Mesenchymal stem cell (in vitro differentiated cells and primary cell): ENCODE data around the gene C11orf68.

ENCODE experiments used
- DNase-seq: peaks from one replicate; pipeline ENCODE4 v3.0.0-alpha.2; 2013
- H2AFZ ChIP-seq: one replicate; pipeline ENCODE4 v1.6.1; 2013; ENCODE audit warnings: low read depth, mild to moderate bottlenecking, control low read depth, inconsistent platforms, low read length, moderate library complexity
- H2AK5ac ChIP-seq: 2 replicates; pipeline ENCODE4 v1.6.1; 2013; ENCODE audit warnings: low read length, moderate library complexity, mild to moderate bottlenecking, inconsistent platforms; ENCODE audit not compliant: severe bottlenecking
- H2BK120ac ChIP-seq: one replicate; pipeline ENCODE4 v1.6.1; 2013; ENCODE audit warnings: low read depth, mild to moderate bottlenecking, inconsistent platforms, low read length, moderate library complexity
- H2BK12ac ChIP-seq, 2 experiments: one replicate each; pipeline ENCODE4 v1.6.1; 2013; ENCODE audit warnings: inconsistent platforms in 2 of 2, low read length in 2 of 2, mild to moderate bottlenecking in 2 of 2, moderate library complexity in 2 of 2, control low read depth in 1 of 2
- H2BK15ac ChIP-seq: one replicate; pipeline ENCODE4 v1.6.1; 2013; ENCODE audit warnings: mild to moderate bottlenecking, low read depth, inconsistent platforms; ENCODE audit not compliant: poor library complexity, severe bottlenecking
- H2BK5ac ChIP-seq: 2 replicates; pipeline ENCODE4 v1.6.1; 2013; ENCODE audit warnings: low read depth, mild to moderate bottlenecking, low read length, control low read depth, inconsistent platforms; ENCODE audit not compliant: poor library complexity, severe bottlenecking
- H3K14ac ChIP-seq, 2 experiments: one replicate each; pipeline ENCODE4 v1.6.1; 2013; ENCODE audit warnings: inconsistent platforms in 2 of 2, low read length in 2 of 2, control low read depth in 1 of 2, mild to moderate bottlenecking in 1 of 2, moderate library complexity in 1 of 2
- H3K18ac ChIP-seq, 2 experiments: one replicate each; pipeline ENCODE4 v1.6.1; 2013; ENCODE audit warnings: inconsistent platforms in 2 of 2, low read length in 2 of 2, control low read depth in 1 of 2, low read depth in 1 of 2, mild to moderate bottlenecking in 1 of 2
- H3K23ac ChIP-seq, 2 experiments: one replicate each; pipeline ENCODE4 v1.6.1; 2013; ENCODE audit warnings: inconsistent platforms in 2 of 2, low read length in 2 of 2, mild to moderate bottlenecking in 2 of 2, moderate library complexity in 2 of 2, control low read depth in 1 of 2
- H3K27ac ChIP-seq: 2 replicates; pipeline ENCODE4 v1.5.1; 2013; ENCODE audit warnings: mild to moderate bottlenecking, moderate library complexity, low read length, control low read depth, inconsistent platforms; ENCODE audit not compliant: poor library complexity, severe bottlenecking
- H3K27me3 ChIP-seq, 2 experiments: 2 replicates each; pipeline versions ENCODE4 v1.6.1 to v1.7.0; 2013; ENCODE audit warnings: low read length in 2 of 2, mild to moderate bottlenecking in 2 of 2, moderate library complexity in 2 of 2, control low read depth in 1 of 2, inconsistent platforms in 1 of 2; ENCODE audit not compliant: control insufficient read depth in 1 of 2, insufficient read depth in 1 of 2
- H3K36me3 ChIP-seq, 2 experiments: 2 replicates each; pipeline versions ENCODE4 v1.6.1 to v1.7.0; 2013; ENCODE audit warnings: low read length in 2 of 2, control low read depth in 1 of 2, inconsistent platforms in 1 of 2, low read depth in 1 of 2, mild to moderate bottlenecking in 1 of 2; ENCODE audit not compliant: insufficient read depth in 2 of 2, control insufficient read depth in 1 of 2
- H3K4ac ChIP-seq, 2 experiments: one replicate each; pipeline ENCODE4 v1.6.1; 2013; ENCODE audit warnings: inconsistent platforms in 2 of 2, low read length in 2 of 2, mild to moderate bottlenecking in 2 of 2, moderate library complexity in 2 of 2, control low read depth in 1 of 2, low read depth in 1 of 2
- H3K4me1 ChIP-seq: 2 replicates; pipeline ENCODE4 v1.6.1; 2013; ENCODE audit warnings: low read depth, low read length, control low read depth; ENCODE audit not compliant: control insufficient read depth, insufficient read depth
- H3K4me2 ChIP-seq: 2 replicates; pipeline ENCODE4 v1.6.1; 2013; ENCODE audit warnings: low read length, mild to moderate bottlenecking, inconsistent platforms; ENCODE audit not compliant: poor library complexity, severe bottlenecking
- H3K4me3 ChIP-seq, 2 experiments: 2 replicates each; pipeline versions ENCODE4 v1.5.1 to v1.7.0; 2013; ENCODE audit warnings: low read length in 2 of 2, mild to moderate bottlenecking in 2 of 2, control low read depth in 1 of 2, low read depth in 1 of 2; ENCODE audit not compliant: insufficient read depth in 1 of 2
- H3K79me1 ChIP-seq: replicated peaks from 2 replicates; pipeline ENCODE4 v1.6.1; 2013; ENCODE audit warnings: mild to moderate bottlenecking, control low read depth, low read length, inconsistent platforms; ENCODE audit not compliant: poor library complexity, severe bottlenecking
- H3K9ac ChIP-seq: 2 replicates; pipeline ENCODE4 v1.7.0; 2013; ENCODE audit warnings: mild to moderate bottlenecking, low read length, moderate library complexity
- H3K9me3 ChIP-seq: 2 replicates; pipeline ENCODE4 v1.7.0; 2013; ENCODE audit warnings: mild to moderate bottlenecking, low read length; ENCODE audit not compliant: control insufficient read depth
- H4K8ac ChIP-seq: one replicate; pipeline ENCODE4 v1.6.1; 2013; ENCODE audit warnings: inconsistent platforms, mild to moderate bottlenecking, low read length, moderate library complexity
- H4K91ac ChIP-seq: one replicate; pipeline ENCODE4 v1.6.1; 2013; ENCODE audit warnings: mild to moderate bottlenecking, low read length, inconsistent platforms
- WGBS: methylation state at CpG from one replicate; pipeline ENCODE4 v1.1.7; 2013; ENCODE audit warnings: mixed read lengths; 5-methylcytosine and 5-hydroxymethylcytosine counted together

C11orf68 gene

DNA sequence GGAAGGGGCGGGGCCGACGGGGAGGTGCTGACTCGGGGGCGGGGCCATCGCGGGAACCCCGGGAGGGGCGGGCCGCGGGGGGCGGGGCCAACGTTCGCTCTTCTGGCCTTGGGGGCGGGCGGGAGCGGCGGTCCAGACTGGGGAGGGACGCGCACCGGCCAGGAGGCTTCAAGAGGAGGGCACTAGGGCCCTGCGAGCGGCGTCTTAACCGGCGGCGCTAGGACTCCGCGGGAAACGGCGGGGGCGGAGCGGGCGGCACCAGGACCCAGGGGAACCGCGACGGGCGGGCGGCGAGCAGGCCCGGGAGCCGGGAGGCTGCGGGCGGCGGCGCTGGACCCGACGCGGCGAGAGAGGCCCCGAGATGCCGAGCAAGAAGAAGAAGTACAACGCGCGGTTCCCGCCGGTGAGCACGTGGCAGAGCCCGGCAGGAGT, 295 bp upstream of the C11orf68 start, which contains the start of gene DRAP1:
DRAP1 (plus strand) TSS at position 286 of the 432 bp plus-strand sequence; CDS start at position 362, 76 bp downstream.
- Histone ChIP-seq H3K14ac (peak within 1 kb of the TSS; percentile 94 to 95), H2AK5ac (peak within 1 kb of the TSS; percentile 93), H3K4me3 (peak within 1 kb of the TSS; percentile 91 to 98), H2BK15ac (peak within 1 kb of the TSS; percentile 91), H3K23ac (peak within 1 kb of the TSS in 1 of 2 experiments; percentile 95), H3K4me2 (peak within 1 kb of the TSS; percentile 96), H3K18ac (peak within 1 kb of the TSS; percentile 94 to 98), H3K4ac (peak within 1 kb of the TSS; percentile 94 to 98), H4K8ac (peak within 1 kb of the TSS; percentile 99), H2BK12ac (peak within 1 kb of the TSS; percentile 49 to 68), H3K27me3 (no peaks in the 10 kb centered on the region), H2BK5ac (peak within 1 kb of the TSS; percentile 91), H3K9ac (peak within 1 kb of the TSS; percentile 98), H2BK120ac (peak within 1 kb of the TSS; percentile 100), H3K79me1 (peaks cover 12% of the 10 kb centered on the region), H3K4me1 (peaks cover 51% of the 10 kb centered on the region), H2AFZ (peak within 1 kb of the TSS; percentile 55), H3K9me3 (no peaks in the 10 kb centered on the region), H4K91ac (peak within 1 kb of the TSS; percentile 99), H3K27ac (peak within 1 kb of the TSS; percentile 80), H3K36me3 (peaks cover 40 to 45% of the 10 kb centered on the region in 2 experiments)
- WGBS: 1% methylated on average over 32 of the region's 59 CpGs
- peak; percentile 98 for DNase-seq

DNA sequence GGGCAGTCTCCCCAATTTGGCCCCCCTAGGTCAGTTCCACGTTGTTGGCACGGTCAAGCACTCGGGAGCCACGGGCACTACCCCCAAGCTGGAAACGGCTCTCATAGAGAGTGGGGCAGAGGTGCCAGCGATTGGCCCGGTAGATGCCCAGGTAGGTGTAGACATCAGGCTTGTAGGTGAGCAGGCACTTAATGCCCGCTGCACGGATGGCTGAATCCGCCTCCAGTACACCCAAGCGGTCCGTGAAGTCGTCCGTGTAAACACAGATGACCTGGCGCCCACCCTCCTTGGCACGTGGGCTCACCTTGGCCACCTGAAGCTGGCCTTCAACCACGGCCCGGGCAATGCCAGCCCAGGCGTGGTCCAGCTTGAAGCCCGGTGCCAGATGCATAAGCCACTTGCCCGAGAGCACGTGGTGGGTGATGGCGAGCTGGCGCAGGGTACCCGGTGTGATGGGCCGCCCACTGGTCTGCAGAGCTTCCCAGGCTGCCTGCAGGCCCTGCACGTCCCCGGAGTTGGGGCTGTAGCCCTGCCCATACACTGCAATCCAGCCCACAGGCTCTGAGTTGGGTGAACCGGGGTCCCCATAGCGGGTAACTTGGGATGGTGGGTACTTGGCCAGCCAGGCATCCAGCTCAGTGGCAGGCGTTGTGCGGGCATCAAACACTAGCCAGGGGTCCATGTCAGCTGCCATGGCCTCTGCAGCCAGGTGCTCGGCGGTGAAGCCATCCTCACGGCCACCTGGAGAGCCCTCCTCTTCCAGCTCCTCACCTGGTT, 1.2 kb downstream of the C11orf68 start:
- Histone ChIP-seq H3K4me1 (peaks cover 60% of the 10 kb centered on the region), H3K14ac (peak overlapping the region in 1 of 2 experiments; percentile 86)

DNA sequence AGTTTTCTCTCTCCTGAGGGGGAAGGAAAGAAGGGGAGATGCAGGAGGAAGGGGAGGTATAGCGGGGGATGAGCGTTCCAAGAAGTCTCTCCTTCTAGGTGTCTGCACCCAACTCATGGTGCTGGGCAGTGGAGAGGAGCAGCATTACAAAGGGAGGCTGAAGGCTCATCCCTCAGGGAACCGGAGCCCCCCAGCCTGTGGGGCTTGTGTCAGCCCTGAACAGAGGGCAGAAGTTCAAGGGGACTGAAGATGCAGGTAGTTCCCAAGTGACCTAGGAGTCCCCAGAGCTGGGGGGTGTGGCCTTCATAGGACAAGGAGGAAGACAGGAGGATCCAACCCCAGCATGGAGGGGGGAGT, 1.8 kb downstream of the C11orf68 start:
- Histone ChIP-seq H3K9ac (peak overlapping the region; percentile 98), H2AK5ac (peak overlapping the region; percentile 93), H3K27ac (peak overlapping the region; percentile 99), H2BK15ac (peak overlapping the region; percentile 98), H3K18ac (peak overlapping the region; percentile 97 to 98), H3K4me3 (peak overlapping the region in 1 of 2 experiments; percentile 98), H3K23ac (peak overlapping the region in 1 of 2 experiments; percentile 16), H3K27me3 (no peaks in the 10 kb centered on the region), H2BK120ac (peak overlapping the region; percentile 89), H2AFZ (no peak overlapping the region), H4K91ac (peak overlapping the region; percentile 89), H2BK12ac (peak overlapping the region; percentile 75 to 95), H3K79me1 (peaks cover 16% of the 10 kb centered on the region), H4K8ac (peak overlapping the region; percentile 90), H3K14ac (peak overlapping the region in 1 of 2 experiments; percentile 86), H3K4me2 (peak overlapping the region; percentile 25), H3K36me3 (peaks cover 28 to 30% of the 10 kb centered on the region in 2 experiments), H3K4me1 (peaks cover 63% of the 10 kb centered on the region), H3K4ac (peak overlapping the region; percentile 93 to 95), H2BK5ac (peak overlapping the region; percentile 95), H3K9me3 (no peaks in the 10 kb centered on the region)
- no peak for DNase-seq
- 86% methylated on average over 3 of the region's 3 CpGs for WGBS

More for the DNA sequence above, 1.2 kb downstream of the C11orf68 start:
- peaks cover 17% of the 10 kb centered on the region for H3K79me1 ChIP-seq
- no peak overlapping the region for H2AFZ ChIP-seq
- peak overlapping the region; percentile 99 for H4K91ac ChIP-seq
- peaks cover 34 to 35% of the 10 kb centered on the region in 2 experiments for H3K36me3 ChIP-seq
- peak overlapping the region; percentile 7 to 98 for H3K4ac ChIP-seq
- no peak overlapping the region for H2BK120ac ChIP-seq
- peak overlapping the region; percentile 40 to 98 for H3K4me3 ChIP-seq
- no peaks in the 10 kb centered on the region for H3K9me3 ChIP-seq
- H3K23ac ChIP-seq: peak overlapping the region in 1 of 2 experiments; percentile 16
- H3K27me3 ChIP-seq: no peaks in the 10 kb centered on the region
- H3K4me2 ChIP-seq: peak overlapping the region; percentile 25
- H3K9ac ChIP-seq: peak overlapping the region; percentile 98
- peak overlapping the region; percentile 93 for H2AK5ac ChIP-seq
- H2BK15ac ChIP-seq: peak overlapping the region; percentile 17
- peak overlapping the region; percentile 70 to 95 for H2BK12ac ChIP-seq
- H3K27ac ChIP-seq: peak overlapping the region; percentile 99
- WGBS: 92% methylated on average over 35 of the region's 35 CpGs
- DNase-seq: no peak
- H3K18ac ChIP-seq: peak overlapping the region; percentile 94 to 98
- peak overlapping the region; percentile 99 for H4K8ac ChIP-seq
- peak overlapping the region; percentile 91 for H2BK5ac ChIP-seq

DNA sequence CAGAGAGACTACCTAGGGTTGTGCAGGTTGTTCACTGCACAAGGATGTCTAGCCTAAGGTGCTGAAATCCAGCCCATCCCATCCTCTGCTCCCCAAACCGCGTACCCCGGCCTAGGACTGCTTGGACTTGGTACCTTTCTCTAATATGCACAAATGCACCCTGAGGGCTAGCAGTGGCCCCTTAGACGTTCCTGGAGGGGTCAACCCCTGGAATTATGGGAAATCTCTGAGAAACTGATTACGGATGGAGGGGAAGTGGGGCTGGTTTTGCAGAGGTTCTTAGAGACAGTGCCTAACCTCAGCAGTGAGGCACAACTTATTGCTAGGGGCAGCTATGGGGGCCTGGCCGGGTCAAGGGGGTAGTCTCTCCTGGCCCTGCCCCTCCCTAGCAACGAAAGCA, 2.5 kb downstream of the C11orf68 start:
- 64% methylated on average over 6 of the region's 7 CpGs for WGBS
- peak overlapping the region; percentile 93 for H2AK5ac ChIP-seq
- peak overlapping the region; percentile 1 for H3K4me2 ChIP-seq
- H3K27me3 ChIP-seq: no peaks in the 10 kb centered on the region
- peak overlapping the region; percentile 86 for H4K8ac ChIP-seq
- H3K36me3 ChIP-seq: peaks cover 22 to 26% of the 10 kb centered on the region in 2 experiments
- H2BK12ac ChIP-seq: peak overlapping the region; percentile 75 to 95
- peak overlapping the region; percentile 81 to 97 for H3K18ac ChIP-seq
- peak overlapping the region in 1 of 2 experiments; percentile 98 for H3K4me3 ChIP-seq
- H2AFZ ChIP-seq: no peak overlapping the region
- peak overlapping the region in 1 of 2 experiments; percentile 71 for H3K23ac ChIP-seq
- no peak for DNase-seq
- peak overlapping the region; percentile 98 for H2BK15ac ChIP-seq
- H2BK5ac ChIP-seq: peak overlapping the region; percentile 95
- peak overlapping the region; percentile 89 for H2BK120ac ChIP-seq
- peaks cover 16% of the 10 kb centered on the region for H3K79me1 ChIP-seq
- peak overlapping the region; percentile 99 for H3K27ac ChIP-seq
- H3K9ac ChIP-seq: peak overlapping the region; percentile 98
- H4K91ac ChIP-seq: peak overlapping the region; percentile 91
- H3K9me3 ChIP-seq: no peaks in the 10 kb centered on the region
- H3K14ac ChIP-seq: no peak overlapping the region
- H3K4me1 ChIP-seq: peaks cover 69% of the 10 kb centered on the region
- peak overlapping the region; percentile 93 to 95 for H3K4ac ChIP-seq
